GM23338 (cell line): Measurements from ENCODE around the gene TRIM44. TPM values are rescaled to one million over a fixed set of nuclear protein-coding genes. Genes with fewer than 3 reads are reported as not detected.

Experiments
- ATAC-seq: fragments of 200-7000 bp; cut with Tn5 transposase; 3 replicates; pipeline ENCODE4 v1.9.1; 2020
- DNase-seq: peaks from one replicate; pipeline ENCODE4 v3.0.0-alpha.2; 2015; ENCODE audit warnings: low spot score
- H2AFZ ChIP-seq: fragments of 200-600 bp; sonication (generic); 2 replicates; pipeline ENCODE4 v1.8.0; 2016; ENCODE audit warnings: antibody characterized with exemption, mild to moderate bottlenecking, moderate library complexity
- H3F3A ChIP-seq: fragments of 200-600 bp; sonication (generic); replicated peaks from 2 replicates; pipeline ENCODE4 v1.8.0; 2017; ENCODE audit warnings: antibody characterized with exemption, mixed run types, low read depth
- H3K27ac ChIP-seq: fragments of 200-600 bp; sonication (generic); 2 replicates; pipeline ENCODE4 v1.6.1; 2016; ENCODE audit warnings: low read depth
- H3K27me3 ChIP-seq: fragments of 200-600 bp; sonication (generic); 2 replicates; pipeline ENCODE4 v1.8.0; 2016; ENCODE audit warnings: mild to moderate bottlenecking, mixed run types, moderate library complexity; ENCODE audit not compliant: insufficient read depth
- H3K36me3 ChIP-seq: fragments of 200-600 bp; sonication (generic); 2 replicates; pipeline ENCODE4 v1.8.0; 2016; ENCODE audit warnings: mild to moderate bottlenecking; ENCODE audit not compliant: insufficient read depth
- H3K4me1 ChIP-seq: fragments of 200-600 bp; sonication (generic); 2 replicates; pipeline ENCODE4 v1.8.0; 2016; ENCODE audit warnings: mild to moderate bottlenecking, moderate library complexity; ENCODE audit not compliant: insufficient read depth
- H3K4me2 ChIP-seq: fragments of 200-600 bp; sonication (generic); 2 replicates; pipeline ENCODE4 v1.7.1; 2017; ENCODE audit warnings: mixed run types
- H3K4me3 ChIP-seq: fragments of 200-600 bp; sonication (generic); 2 replicates; pipeline ENCODE4 v1.6.1; 2016; ENCODE audit warnings: mixed run types
- H3K79me2 ChIP-seq: fragments of 200-600 bp; sonication (generic); replicated peaks from 2 replicates; pipeline ENCODE4 v1.8.0; 2017; ENCODE audit warnings: mild to moderate bottlenecking; ENCODE audit not compliant: insufficient read depth
- H3K9me2 ChIP-seq: fragments of 200-600 bp; sonication (generic); 2 replicates; pipeline ENCODE4 v1.8.0; 2017; ENCODE audit not compliant: insufficient read depth
- H4K20me1 ChIP-seq: fragments of 200-600 bp; sonication (generic); replicated peaks from 2 replicates; pipeline ENCODE4 v1.8.0; 2017; ENCODE audit warnings: mild to moderate bottlenecking; ENCODE audit not compliant: insufficient read depth
- H3K27ac Mint-ChIP-seq: 2 replicates; pipeline ENCODE4 v1.8.0; 2020; ENCODE audit warnings: inconsistent platforms, mild to moderate bottlenecking, moderate library complexity, mixed read lengths
- H3K27me3 Mint-ChIP-seq: 3 replicates; pipeline ENCODE4 v1.8.0; 2022; ENCODE audit warnings: low read depth, mild to moderate bottlenecking, moderate library complexity, mixed read lengths, inconsistent platforms; ENCODE audit not compliant: insufficient read depth, poor library complexity
- H3K36me3 Mint-ChIP-seq: 3 replicates; pipeline ENCODE4 v1.8.0; 2021; ENCODE audit warnings: low read depth, mild to moderate bottlenecking, inconsistent platforms, moderate library complexity, mixed read lengths
- H3K4me1 Mint-ChIP-seq: 3 replicates; pipeline ENCODE4 v1.8.0; 2020; ENCODE audit warnings: mild to moderate bottlenecking, inconsistent platforms, mixed read lengths
- H3K4me3 Mint-ChIP-seq: 3 replicates; pipeline ENCODE4 v1.8.0; 2021; ENCODE audit warnings: moderate library complexity, mild to moderate bottlenecking, inconsistent platforms, mixed read lengths
- H3K9me3 Mint-ChIP-seq: 3 replicates; pipeline ENCODE4 v1.8.0; 2020; ENCODE audit warnings: moderate library complexity, mild to moderate bottlenecking, inconsistent platforms, mixed read lengths
- CREB1 ChIP-seq: fragments of 250-450 bp; sonication (Bioruptor Pico); IDR thresholded peaks from 2 replicates; pipeline ENCODE4 v1.5.0; 2020; ENCODE audit warnings: low read depth, mild to moderate bottlenecking, moderate library complexity
- CTCF ChIP-seq, 2 experiments: fragments of 200-600 bp in 1 of 2; sonication (generic) in 1 of 2; conservative IDR thresholded peaks; 2 replicates each; pipeline versions ENCODE4 v1.5.1 to v1.6.1; 2016 to 2017; ENCODE audit warnings: antibody characterized with exemption in 2 of 2, low read depth in 2 of 2, mild to moderate bottlenecking in 2 of 2, moderate library complexity in 1 of 2
- EZH2 ChIP-seq: fragments of 200-600 bp; sonication (generic); IDR thresholded peaks from one replicate; pipeline ENCODE4 v1.8.0; 2017; ENCODE audit warnings: antibody characterized with exemption, mild to moderate bottlenecking, low read depth; ENCODE audit not compliant: unreplicated experiment
- EZH2phosphoT487 ChIP-seq: fragments of 200-600 bp; sonication (generic); IDR thresholded peaks from one replicate; pipeline ENCODE4 v1.8.1; 2018; ENCODE audit warnings: antibody characterized with exemption; ENCODE audit not compliant: unreplicated experiment
- JUNB ChIP-seq: IDR thresholded peaks from one replicate; pipeline ENCODE4 v1.6.1; 2016; ENCODE audit warnings: antibody characterized with exemption; ENCODE audit not compliant: unreplicated experiment
- NANOG ChIP-seq: IDR thresholded peaks from 2 replicates; pipeline ENCODE4 v1.6.1; 2016; ENCODE audit warnings: antibody characterized with exemption, borderline replicate concordance
- POLR2AphosphoS5 ChIP-seq: IDR thresholded peaks from 2 replicates; pipeline ENCODE4 v1.6.1; 2016; ENCODE audit warnings: antibody characterized with exemption, low read depth
- REST ChIP-seq: IDR thresholded peaks from one replicate; pipeline ENCODE4 v1.6.1; 2018; ENCODE audit warnings: antibody characterized with exemption; ENCODE audit not compliant: unreplicated experiment
- ZNF114 ChIP-seq: fragments of 250-450 bp; sonication (Bioruptor Pico); IDR thresholded peaks from 2 replicates; pipeline ENCODE4 v1.5.0; 2020; ENCODE audit warnings: mild to moderate bottlenecking, moderate library complexity
- ZNF331 ChIP-seq: fragments of 250-450 bp; sonication (Bioruptor Pico); IDR thresholded peaks from 2 replicates; pipeline ENCODE4 v1.5.0; 2020; ENCODE audit warnings: low read depth, mild to moderate bottlenecking, moderate library complexity
- polyA plus RNA-seq: library from polyadenylated mRNA; unstranded; fragments of >200 nt; fragmentation: Nextera tagmentation; extraction: Ambion mirVana; gene quantifications from 2 replicates; pipeline ENCODE4 v1.2.1, GENCODE V29; 2016
- total RNA-seq: library from RNA; depleted of rRNA; stranded (reverse); fragments of >200 nt; shearing (Covaris generic); gene quantifications from 2 replicates; pipeline ENCODE4 v1.2.3, GENCODE V29; 2014
- TF ChIP-seq, protein P1 (sequence below): IDR thresholded peaks from 2 replicates; pipeline ENCODE4 v1.6.1; 2016; ENCODE audit warnings: antibody characterized with exemption

TRIM44 gene
- total and polyA plus RNA-seq, 2 experiments from 2014 or later = 10.3 to 10.4 TPM

DNA sequence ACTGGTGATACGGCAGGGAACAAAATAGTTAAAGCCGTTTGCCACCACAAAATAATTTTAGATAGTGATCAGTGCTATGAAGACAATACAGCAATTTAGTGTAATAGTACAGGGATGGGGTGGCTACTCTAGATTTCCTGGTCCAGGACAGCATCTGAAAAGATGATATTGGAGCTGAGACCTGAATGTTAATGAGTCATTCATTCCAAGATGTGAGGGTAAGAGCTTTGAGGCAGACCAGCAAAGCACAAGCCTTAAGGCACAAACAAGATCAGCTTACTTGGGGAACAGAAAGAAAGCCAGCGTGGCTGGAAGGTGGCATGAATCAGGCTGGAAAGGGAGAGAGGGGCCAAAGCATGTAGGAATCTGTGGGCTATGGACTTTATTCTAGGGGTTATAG, 132.3 kb downstream of the TRIM44 start:
- DNase-seq = no peak
- Mint-ChIP-seq H3K36me3 (peaks cover 4% of the 10 kb centered on the region; the same call in 1 of the 3 replicates), H3K27ac (no peak overlapping the region), H3K4me3 (no peak overlapping the region), H3K9me3 (no peaks in the 10 kb centered on the region; the same call in 2 of the 3 replicates), H3K4me1 (0 out of 3 replicates have a peak, but pooled peaks cover 3% of the 10 kb centered on the region), H3K27me3 (no peaks in the 10 kb centered on the region)
- H3K9me2 ChIP-seq = no peaks in the 10 kb centered on the region
- H3K79me2 ChIP-seq = no peaks in the 10 kb centered on the region
- no peak overlapping the region for H3K4me2 ChIP-seq
- H3K4me3 ChIP-seq = no peak overlapping the region
- H3K27ac ChIP-seq = no peak overlapping the region
- no peaks in the 10 kb centered on the region for H3K36me3 ChIP-seq
- H2AFZ ChIP-seq = no peak overlapping the region
- H3K4me1 ChIP-seq = no peaks in the 10 kb centered on the region
- no peaks in the 10 kb centered on the region for H4K20me1 ChIP-seq
- H3K27me3 ChIP-seq = no peaks in the 10 kb centered on the region
- no peak for ATAC-seq
- no peaks in the 10 kb centered on the region for H3F3A ChIP-seq
- TF ChIP-seq EZH2 (no peak), ZNF114 (no peak), EZH2phosphoT487 (no peak), CTCF (conservative IDR thresholded peaks at IDR 0.05; ENCODE audit: low read depth in 2 of 2) (no peak), NANOG (no peak), REST (no peak), JUNB (no peak), CREB1 (CRISPR knock-in tag) (no peak), POLR2AphosphoS5 (no peak), ZNF331 (no peak)
- TF ChIP-seq, protein P1, sequence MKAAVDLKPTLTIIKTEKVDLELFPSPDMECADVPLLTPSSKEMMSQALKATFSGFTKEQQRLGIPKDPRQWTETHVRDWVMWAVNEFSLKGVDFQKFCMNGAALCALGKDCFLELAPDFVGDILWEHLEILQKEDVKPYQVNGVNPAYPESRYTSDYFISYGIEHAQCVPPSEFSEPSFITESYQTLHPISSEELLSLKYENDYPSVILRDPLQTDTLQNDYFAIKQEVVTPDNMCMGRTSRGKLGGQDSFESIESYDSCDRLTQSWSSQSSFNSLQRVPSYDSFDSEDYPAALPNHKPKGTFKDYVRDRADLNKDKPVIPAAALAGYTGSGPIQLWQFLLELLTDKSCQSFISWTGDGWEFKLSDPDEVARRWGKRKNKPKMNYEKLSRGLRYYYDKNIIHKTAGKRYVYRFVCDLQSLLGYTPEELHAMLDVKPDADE = no peak
